Tibial nerve (tissue), 4 donors: Measurements from ENCODE around the gene RPP21. TPM values are rescaled to one million over a fixed set of nuclear protein-coding genes. Genes with fewer than 3 reads are reported as not detected.
A peak's percentile ranks its signal among the peaks of the same experiment; 100 is the strongest.

ENCODE experiments used
- DNase-seq, 2 donors: peaks; one replicate each; pipeline ENCODE4 v3.0.0-alpha.2; 2019; ENCODE audit warnings: low spot score in 2 of 2
- H3K27ac ChIP-seq, 4 donors: fragments of 200-600 bp; sonication (generic) in 3 of 4; one replicate each; pipeline ENCODE4 v1.5.1; 2017 to 2019; ENCODE audit warnings: mild to moderate bottlenecking in 1 of 4
- H3K27me3 ChIP-seq, 2 donors: fragments of 200-600 bp; sonication (generic) in 1 of 2; one replicate each; pipeline versions ENCODE4 v1.5.1 to v1.6.0; 2017 to 2019
- H3K36me3 ChIP-seq, 3 donors: fragments of 200-600 bp; sonication (generic); one replicate each; pipeline ENCODE4 v1.5.1; 2018 to 2019
- H3K4me1 ChIP-seq, 4 donors: fragments of 200-600 bp; sonication (generic) in 3 of 4; one replicate each; pipeline ENCODE4 v1.5.1; 2017 to 2019
- H3K4me3 ChIP-seq, 4 donors: fragments of 200-600 bp; sonication (generic) in 3 of 4; one replicate each; pipeline ENCODE4 v1.5.1; 2017 to 2019; ENCODE audit warnings: mild to moderate bottlenecking in 1 of 4, moderate library complexity in 1 of 4
- H3K9me3 ChIP-seq, 4 donors: fragments of 200-600 bp; sonication (generic) in 3 of 4; one replicate each; pipeline ENCODE4 v1.5.1; 2017 to 2019
- EP300 ChIP-seq, 2 donors: sonication (generic); formaldehyde crosslinking; IDR thresholded peaks; one replicate each; pipeline ENCODE4 v1.6.1; 2017; ENCODE audit warnings: antibody characterized with exemption in 2 of 2, mild to moderate bottlenecking in 1 of 2
- POLR2A ChIP-seq, 2 donors: fragments of 450-650 bp; IDR thresholded peaks; one replicate each; pipeline ENCODE4 v1.6.1; 2017; ENCODE audit warnings: antibody characterized with exemption in 2 of 2, mild to moderate bottlenecking in 2 of 2, moderate library complexity in 2 of 2
- whole genome bisulfite sequencing, 2 donors: methylation state at CpG; one replicate each; pipeline ENCODE4 v1.1.5; 2018; 5-methylcytosine and 5-hydroxymethylcytosine counted together
- total RNA-seq, 4 donors: library from RNA; depleted of rRNA; stranded (reverse); fragments of >200 nt; gene quantifications; one replicate each; pipeline ENCODE4 v1.1.0, GENCODE V29; 2016
- TF ChIP-seq, protein P1 (sequence below), 5 experiments: fragments of 200-600 bp in 3 of 5; fragments of 450-650 bp in 2 of 5; sonication (generic) in 3 of 5; IDR thresholded peaks; one replicate each; pipeline ENCODE4 v1.5.1; 2016 to 2019; ENCODE audit warnings: antibody characterized with exemption in 5 of 5, mild to moderate bottlenecking in 3 of 5, moderate library complexity in 2 of 5

RPP21 gene
- total RNA-seq, 4 donors from 2014 or later: 48.6 to 120 (median 97.0) TPM

DNA sequence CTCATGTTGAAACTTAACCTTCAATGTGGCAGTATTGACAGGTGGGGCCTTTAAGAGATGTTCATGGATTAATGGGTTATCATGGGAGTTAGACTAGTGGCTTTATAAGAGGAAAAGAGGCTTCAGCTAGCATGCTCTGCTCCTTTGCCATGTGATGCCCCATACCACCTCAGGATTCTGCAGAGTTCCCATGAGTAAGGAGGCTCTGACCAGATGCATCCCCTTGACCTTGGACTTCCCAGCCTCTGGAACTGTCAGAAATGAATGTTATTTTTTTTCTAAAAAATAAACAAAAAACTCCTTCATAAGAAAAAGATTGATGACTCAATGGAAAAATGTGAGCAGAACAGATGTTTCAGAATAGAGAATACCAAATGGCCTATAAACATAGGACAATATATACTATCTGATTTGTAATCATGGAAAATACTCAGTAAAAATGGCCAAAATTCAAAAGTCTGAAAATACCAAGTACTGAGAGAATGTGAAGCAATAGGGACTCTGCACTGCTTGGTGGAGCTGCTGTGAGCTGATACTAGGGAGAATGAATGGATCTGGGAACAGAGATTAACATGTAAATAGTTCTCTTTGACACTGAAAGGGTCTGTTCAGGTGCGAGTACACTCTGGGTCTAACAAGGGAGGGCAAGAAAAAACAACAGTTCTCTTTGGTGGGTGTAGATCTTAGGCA lies 25.7 kb upstream of the RPP21 start:
- Histone ChIP-seq H3K4me1 (peaks cover 0 to 43% (median 2%) of the 10 kb centered on the region in 4 donors), H3K4me3 (no peak overlapping the region), H3K36me3 (peaks cover 0 to 9% (median 0%) of the 10 kb centered on the region in 3 donors), H3K27ac (no peak overlapping the region), H3K27me3 (no peaks in the 10 kb centered on the region), H3K9me3 (no peaks in the 10 kb centered on the region)
- DNase-seq: no peak
- TF ChIP-seq EP300 (IDR thresholded peaks at IDR 0.05) (no peak), POLR2A (IDR thresholded peaks at IDR 0.05) (no peak)
- TF ChIP-seq, protein P1, sequence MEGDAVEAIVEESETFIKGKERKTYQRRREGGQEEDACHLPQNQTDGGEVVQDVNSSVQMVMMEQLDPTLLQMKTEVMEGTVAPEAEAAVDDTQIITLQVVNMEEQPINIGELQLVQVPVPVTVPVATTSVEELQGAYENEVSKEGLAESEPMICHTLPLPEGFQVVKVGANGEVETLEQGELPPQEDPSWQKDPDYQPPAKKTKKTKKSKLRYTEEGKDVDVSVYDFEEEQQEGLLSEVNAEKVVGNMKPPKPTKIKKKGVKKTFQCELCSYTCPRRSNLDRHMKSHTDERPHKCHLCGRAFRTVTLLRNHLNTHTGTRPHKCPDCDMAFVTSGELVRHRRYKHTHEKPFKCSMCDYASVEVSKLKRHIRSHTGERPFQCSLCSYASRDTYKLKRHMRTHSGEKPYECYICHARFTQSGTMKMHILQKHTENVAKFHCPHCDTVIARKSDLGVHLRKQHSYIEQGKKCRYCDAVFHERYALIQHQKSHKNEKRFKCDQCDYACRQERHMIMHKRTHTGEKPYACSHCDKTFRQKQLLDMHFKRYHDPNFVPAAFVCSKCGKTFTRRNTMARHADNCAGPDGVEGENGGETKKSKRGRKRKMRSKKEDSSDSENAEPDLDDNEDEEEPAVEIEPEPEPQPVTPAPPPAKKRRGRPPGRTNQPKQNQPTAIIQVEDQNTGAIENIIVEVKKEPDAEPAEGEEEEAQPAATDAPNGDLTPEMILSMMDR (IDR thresholded peaks at IDR 0.05): no peak
- 86 to 90% methylated on average over 1 of the region's 1 CpG for WGBS, 2 donors

DNA sequence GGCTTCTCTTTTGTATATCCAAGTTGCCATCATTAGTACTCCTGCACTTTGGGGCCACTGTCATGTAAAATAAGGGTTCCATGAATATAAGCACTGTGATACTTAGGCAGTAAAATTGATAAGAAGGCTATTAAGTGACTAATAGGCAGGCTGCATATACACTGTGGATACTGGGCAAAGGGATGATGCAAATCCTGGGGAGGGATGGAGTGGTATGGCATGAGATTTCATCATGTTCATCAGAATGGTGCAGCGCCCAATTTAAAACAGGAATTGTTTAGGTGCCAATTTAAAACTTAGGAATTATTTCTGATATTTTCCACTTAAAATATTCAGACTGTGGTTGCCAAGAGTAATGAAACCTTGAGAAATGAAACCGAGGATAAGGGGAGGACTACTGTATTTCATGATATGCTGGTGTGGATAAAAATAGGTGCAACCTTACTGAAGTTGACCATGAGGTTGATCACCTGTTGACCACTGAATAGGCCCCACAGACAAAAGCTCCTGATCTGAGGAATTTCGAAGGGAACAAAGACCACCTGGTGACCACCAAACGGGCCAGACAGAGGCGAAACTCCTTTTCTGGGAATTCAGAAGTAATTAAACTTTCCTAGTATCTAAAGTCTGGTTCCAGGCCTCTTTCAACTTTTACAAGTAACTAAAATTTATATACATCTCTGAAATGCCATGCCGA lies 23.1 kb upstream of the RPP21 start:
- Histone ChIP-seq H3K27ac (no peak overlapping the region), H3K4me3 (no peak overlapping the region), H3K36me3 (no peaks in the 10 kb centered on the region), H3K9me3 (no peaks in the 10 kb centered on the region), H3K4me1 (peaks cover 0 to 58% (median 13%) of the 10 kb centered on the region in 4 donors), H3K27me3 (no peaks in the 10 kb centered on the region)
- no peak for TF ChIP-seq POLR2A (IDR thresholded peaks at IDR 0.05)
- WGBS, 2 donors: 85 to 88% methylated on average over 6 of the region's 6 CpGs
- DNase-seq: no peak

DNA sequence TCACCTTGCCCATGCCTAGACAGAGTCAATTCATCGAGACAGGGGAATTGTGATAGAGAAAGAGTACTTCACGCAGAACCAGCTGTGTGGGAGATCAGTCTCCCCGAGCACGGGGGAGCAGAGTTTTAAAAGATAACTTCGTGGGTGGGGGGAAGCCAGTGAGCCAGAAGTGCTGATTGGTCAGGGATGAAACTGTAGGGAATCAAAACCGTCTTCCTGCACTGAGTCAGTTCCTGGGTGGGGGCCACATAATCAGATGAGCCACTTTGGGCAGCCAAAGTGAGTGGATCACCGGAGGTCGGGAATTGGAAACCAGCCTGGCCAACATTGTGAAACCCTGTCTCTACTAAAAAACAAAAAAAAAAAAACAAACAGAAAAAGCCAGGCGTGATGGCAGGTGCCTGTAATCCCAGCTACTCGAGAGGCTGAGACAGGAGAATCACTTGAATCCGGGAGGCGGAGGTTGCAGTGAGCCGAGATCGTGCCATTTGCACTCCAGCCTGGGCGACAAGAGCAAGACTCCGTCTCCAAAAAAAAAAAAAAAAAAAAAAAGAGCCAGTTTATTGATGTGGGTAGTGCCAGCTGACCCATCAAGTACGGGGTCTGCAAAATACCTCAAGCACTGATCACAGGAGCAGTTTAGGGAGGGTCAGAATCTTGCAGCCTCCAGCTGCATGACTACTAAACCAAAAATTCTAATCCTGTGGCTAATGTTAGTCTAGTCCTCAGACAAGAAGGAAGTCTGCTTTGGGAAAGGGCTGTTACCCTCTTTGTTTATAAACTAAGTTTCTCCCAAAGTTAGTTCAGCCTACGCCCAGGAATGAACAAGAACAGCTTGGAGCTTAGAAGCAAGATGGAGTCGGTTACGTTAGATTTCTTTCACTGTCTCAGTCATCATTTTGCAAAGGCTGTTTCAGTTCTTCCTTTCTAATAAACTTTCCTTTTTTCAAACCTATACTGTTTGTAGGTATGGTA lies 22.1 kb upstream of the RPP21 start:
- no peak for TF ChIP-seq EP300 (IDR thresholded peaks at IDR 0.05)
- no peak for TF ChIP-seq POLR2A (IDR thresholded peaks at IDR 0.05)
- TF ChIP-seq, protein P1 (IDR thresholded peaks at IDR 0.05): no peak
- no peak overlapping the region for H3K27ac ChIP-seq
- H3K27me3 ChIP-seq: no peaks in the 10 kb centered on the region
- H3K9me3 ChIP-seq: no peaks in the 10 kb centered on the region
- no peak for DNase-seq
- no peak overlapping the region for H3K4me3 ChIP-seq
- H3K4me1 ChIP-seq: peaks cover 0 to 60% (median 17%) of the 10 kb centered on the region in 4 donors
- no peaks in the 10 kb centered on the region for H3K36me3 ChIP-seq
- WGBS, 2 donors: 84% methylated on average over 20 of the region's 20 CpGs

DNA sequence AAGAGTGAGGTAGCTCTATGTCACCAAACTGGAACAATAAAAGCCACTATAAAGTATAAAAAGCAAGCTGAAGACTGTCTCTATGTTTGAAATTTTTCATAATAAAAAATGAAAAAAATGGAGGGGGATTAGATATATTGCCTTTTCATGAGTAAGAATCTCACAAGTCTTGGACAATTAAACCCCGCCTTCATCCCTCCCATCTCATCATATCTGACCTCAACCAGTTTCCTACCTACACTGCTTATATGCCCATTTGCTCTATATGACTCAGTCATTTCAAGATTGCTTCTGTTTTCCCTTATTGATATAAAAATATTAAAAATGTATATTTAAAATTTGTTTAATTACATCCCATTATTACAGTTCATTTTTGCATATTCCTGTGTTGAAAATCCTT lies 21.1 kb upstream of the RPP21 start:
- no peak overlapping the region for H3K4me3 ChIP-seq
- H3K27ac ChIP-seq: no peak overlapping the region
- H3K36me3 ChIP-seq: no peaks in the 10 kb centered on the region
- no peaks in the 10 kb centered on the region for H3K27me3 ChIP-seq
- no peaks in the 10 kb centered on the region for H3K9me3 ChIP-seq
- no peak for DNase-seq
- TF ChIP-seq EP300 (IDR thresholded peaks at IDR 0.05): no peak
- TF ChIP-seq, protein P1 (IDR thresholded peaks at IDR 0.05): no peak
- TF ChIP-seq POLR2A (IDR thresholded peaks at IDR 0.05): no peak
- peaks cover 0 to 66% (median 20%) of the 10 kb centered on the region in 4 donors for H3K4me1 ChIP-seq
- WGBS, 2 donors: 96 to 98% methylated on average over 1 of the region's 1 CpG

DNA sequence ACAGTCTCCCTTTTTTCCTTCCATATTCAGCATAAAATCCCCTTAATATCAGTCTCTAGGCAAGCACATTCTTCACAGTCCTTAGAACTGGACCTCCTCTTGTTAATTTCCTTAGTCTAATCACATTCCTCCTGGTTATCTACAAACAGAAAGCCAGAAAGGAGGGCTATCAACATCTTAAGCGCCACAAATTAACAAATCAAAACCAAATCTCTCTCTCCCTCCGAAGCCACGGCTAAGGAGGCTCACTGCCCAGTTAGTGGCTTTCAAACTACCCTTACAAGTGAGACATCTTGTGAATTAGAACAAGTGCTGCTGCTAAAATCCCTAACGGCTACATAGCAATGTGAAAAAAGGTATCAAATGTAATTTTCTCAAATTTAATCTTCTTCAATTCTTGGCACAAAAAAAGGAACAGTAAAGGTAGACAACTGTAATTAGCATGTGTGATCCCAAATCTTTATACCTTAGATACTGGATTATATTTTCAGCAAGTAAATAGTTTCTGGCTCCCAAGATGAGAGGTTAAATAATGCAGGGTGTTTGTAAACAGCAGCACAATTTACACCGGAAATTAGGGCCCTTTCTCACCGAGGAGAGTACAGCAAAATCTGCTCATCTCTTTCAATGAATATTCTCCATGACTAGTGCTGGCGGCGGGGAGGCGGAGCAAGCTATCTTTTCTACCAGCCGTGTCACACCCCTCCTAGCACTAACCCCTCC lies 19.6 kb upstream of the RPP21 start:
- peaks cover 0 to 58% (median 20%) of the 10 kb centered on the region in 4 donors for H3K4me1 ChIP-seq
- no peaks in the 10 kb centered on the region for H3K27me3 ChIP-seq
- H3K27ac ChIP-seq: peak overlapping the region in 3 of 4 donors; percentile 96 to 99 (median 97)
- H3K4me3 ChIP-seq: peak overlapping the region; percentile 82 to 95 (median 88)
- TF ChIP-seq POLR2A (IDR thresholded peaks at IDR 0.05): peak in 1 of 2 donors; percentile 3
- TF ChIP-seq, protein P1 (IDR thresholded peaks at IDR 0.05): no peak
- TF ChIP-seq EP300 (IDR thresholded peaks at IDR 0.05): no peak
- no peaks in the 10 kb centered on the region for H3K9me3 ChIP-seq
- DNase-seq: no peak
- peaks cover 0 to 14% (median 7%) of the 10 kb centered on the region in 3 donors for H3K36me3 ChIP-seq
- WGBS, 2 donors: 5 to 7% methylated on average over 10 of the region's 10 CpGs
